Stimulated activated CD4-positive, alpha-beta T cell treated with anti-CD3 and anti-CD28 coated beads, Interleukin-1b, Interleukin-23, amount 100 ng/mL, for 48 hours (primary cell): ENCODE measurements around the gene SFSWAP.
"Not testable (repeated sequence)": the region's sequence is repeated elsewhere in the genome, so short reads cannot be mapped to it uniquely, and the experiment has no call there.

Experiments
- DNase-seq: peaks from one replicate; pipeline ENCODE4 v3.0.0-alpha.2; 2020

SFSWAP gene

GRCh38 chr12:131794061-131794460 lies 83.2 kb downstream of the SFSWAP start:
- DNase-seq = no peak

- no peak for DNase-seq
Measured at GRCh38 chr12:131794573-131794972, 83.7 kb downstream of the SFSWAP start.

GRCh38 chr12:131795064-131795463 lies 84.2 kb downstream of the SFSWAP start:
- DNase-seq = no peak

- no peak for DNase-seq
Measured at GRCh38 chr12:131795690-131796410, 85.0 kb downstream of the SFSWAP start.

- no peak for DNase-seq
Measured at GRCh38 chr12:131796411-131796736, 85.5 kb downstream of the SFSWAP start.

GRCh38 chr12:131796754-131797587 lies 86.1 kb downstream of the SFSWAP start:
- DNase-seq = no peak

- DNase-seq = no peak
Measured at GRCh38 chr12:131797588-131797934, 86.7 kb downstream of the SFSWAP start.

- no peak for DNase-seq
Measured at GRCh38 chr12:131799195-131799594, 88.3 kb downstream of the SFSWAP start.

- DNase-seq = no peak
Measured at GRCh38 chr12:131799828-131800593, 89.1 kb downstream of the SFSWAP start.

- DNase-seq = no peak
Measured at GRCh38 chr12:131800594-131801135, 89.8 kb downstream of the SFSWAP start.

GRCh38 chr12:131801254-131801866 lies 90.5 kb downstream of the SFSWAP start:
- no peak for DNase-seq

GRCh38 chr12:131803961-131804521 lies 93.2 kb downstream of the SFSWAP start:
- DNase-seq = no peak

- no peak for DNase-seq
Measured at GRCh38 chr12:131805421-131805820, 94.5 kb downstream of the SFSWAP start.

- no peak for DNase-seq
Measured at GRCh38 chr12:131806674-131807073, 95.8 kb downstream of the SFSWAP start.

GRCh38 chr12:131808744-131809371 lies 98.0 kb downstream of the SFSWAP start:
- no peak for DNase-seq

GRCh38 chr12:131809476-131810254 lies 98.8 kb downstream of the SFSWAP start:
- DNase-seq = not testable (repeated sequence)

- DNase-seq = no peak
Measured at GRCh38 chr12:131810726-131811125, 99.8 kb downstream of the SFSWAP start.

GRCh38 chr12:131815131-131815530 lies 104.2 kb downstream of the SFSWAP start:
- no peak for DNase-seq

GRCh38 chr12:131816495-131816894 lies 105.6 kb downstream of the SFSWAP start:
- DNase-seq = no peak

- DNase-seq = no peak
Measured at GRCh38 chr12:131817241-131817640, 106.4 kb downstream of the SFSWAP start.
